Stimulated activated CD4-positive, alpha-beta T cell treated with anti-CD3 and anti-CD28 coated beads, Interleukin-12 subunit alpha, Interleukin-12 subunit beta, amount 100 ng/mL, for 48 hours (primary cell): ENCODE measurements around the gene TCL1B.

ENCODE experiments used
- DNase-seq, 3 donors: peaks; one replicate each; pipeline ENCODE4 v3.0.0-alpha.2; 2020; ENCODE audit warnings: low read depth in 2 of 3, low spot score in 1 of 3

Gene TCL1B

GRCh38 chr14:95666450-95666849, 19.8 kb upstream of the TCL1B start:
- DNase-seq: no peak

DNA sequence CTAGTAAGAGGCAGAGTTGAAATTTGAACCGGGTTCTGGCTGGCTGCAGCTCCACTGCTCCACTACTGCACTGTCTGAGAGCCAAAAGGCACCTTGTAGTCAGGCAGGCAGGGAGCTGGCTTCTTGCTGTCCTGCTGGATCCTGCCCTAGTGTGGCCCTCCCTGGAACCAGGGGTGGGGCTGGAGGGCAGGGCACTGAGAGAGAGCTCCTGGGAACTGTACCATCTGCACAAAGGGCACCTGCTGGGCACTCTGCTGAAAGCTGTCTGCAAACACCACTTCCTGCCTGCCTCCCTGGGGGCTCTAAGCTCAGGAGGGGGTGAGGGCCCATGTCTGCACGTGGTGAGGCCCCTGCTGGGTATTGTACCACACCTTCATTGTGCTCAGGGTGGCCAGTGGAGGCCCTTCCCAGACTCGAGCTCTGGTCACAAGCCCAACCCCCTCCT, 19.0 kb upstream of the TCL1B start:
- no peak for DNase-seq

DNA sequence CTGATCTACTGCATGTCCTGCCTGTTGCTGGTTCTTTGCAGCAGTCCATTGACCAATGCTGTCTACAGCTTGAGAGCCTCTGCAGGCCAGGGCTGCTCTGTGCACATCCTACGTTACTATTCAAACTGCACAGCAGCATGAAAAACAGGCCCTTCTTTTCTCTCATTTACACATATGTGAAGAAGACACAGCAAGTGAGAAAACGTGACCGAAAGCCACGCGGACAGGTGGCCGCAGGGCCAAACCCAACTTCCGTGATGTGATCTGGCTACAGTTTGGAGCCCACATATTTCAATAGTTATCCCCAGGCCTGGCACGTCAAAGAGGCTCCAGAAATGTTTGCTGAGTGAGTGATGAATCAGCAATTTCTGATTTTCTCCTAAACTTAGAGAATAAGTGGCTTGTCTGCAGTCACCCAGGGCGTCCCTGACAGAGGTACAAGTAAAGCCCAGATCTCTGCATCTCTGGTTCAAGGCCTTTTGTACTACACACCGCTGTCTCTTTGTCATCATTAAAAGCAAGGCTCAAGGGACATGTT, 17.9 kb upstream of the TCL1B start:
- DNase-seq: no peak

DNA sequence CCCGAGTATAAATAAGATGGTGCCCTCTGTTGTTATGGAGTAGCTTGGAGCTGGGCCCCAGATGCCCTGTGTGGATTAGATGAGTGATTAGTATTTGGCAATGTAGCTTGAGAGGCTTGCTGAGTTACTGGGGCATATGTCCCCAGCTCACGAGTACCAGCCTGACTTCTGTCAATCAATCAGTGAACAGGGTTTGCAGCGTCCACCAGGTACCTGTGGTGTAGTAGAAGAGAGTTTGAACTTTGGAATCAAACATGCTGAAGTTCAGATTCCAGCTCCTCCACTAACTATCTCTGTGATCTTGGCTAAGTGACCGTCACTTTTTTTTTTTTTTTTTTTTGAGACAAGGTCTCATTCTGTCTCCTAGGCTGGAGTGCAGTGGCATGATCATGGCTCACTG, 11.6 kb upstream of the TCL1B start:
- no peak for DNase-seq

DNA sequence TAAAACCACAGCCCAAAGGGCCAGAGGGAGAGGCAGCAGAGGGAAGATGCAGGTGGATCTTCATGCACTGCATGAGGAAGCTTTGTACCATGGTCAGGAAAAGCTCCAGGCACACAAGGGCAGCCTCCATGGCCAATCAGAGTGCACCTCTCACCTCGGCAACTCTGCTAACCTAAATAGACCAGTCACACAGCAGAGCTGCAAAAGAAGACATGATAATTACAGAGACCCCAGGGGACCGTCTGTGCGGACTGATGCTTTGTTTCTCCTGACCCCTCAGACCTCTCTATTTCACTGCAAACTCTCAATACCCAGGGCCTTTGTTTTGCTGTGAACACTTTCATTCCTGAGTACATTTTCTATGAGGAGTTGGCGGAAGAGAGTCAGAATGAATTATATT, 10.7 kb upstream of the TCL1B start:
- DNase-seq: no peak

GRCh38 chr14:95677179-95677835, 8.9 kb upstream of the TCL1B start:
- DNase-seq: no peak

GRCh38 chr14:95679148-95679815, 6.9 kb upstream of the TCL1B start:
- DNase-seq: no peak

DNA sequence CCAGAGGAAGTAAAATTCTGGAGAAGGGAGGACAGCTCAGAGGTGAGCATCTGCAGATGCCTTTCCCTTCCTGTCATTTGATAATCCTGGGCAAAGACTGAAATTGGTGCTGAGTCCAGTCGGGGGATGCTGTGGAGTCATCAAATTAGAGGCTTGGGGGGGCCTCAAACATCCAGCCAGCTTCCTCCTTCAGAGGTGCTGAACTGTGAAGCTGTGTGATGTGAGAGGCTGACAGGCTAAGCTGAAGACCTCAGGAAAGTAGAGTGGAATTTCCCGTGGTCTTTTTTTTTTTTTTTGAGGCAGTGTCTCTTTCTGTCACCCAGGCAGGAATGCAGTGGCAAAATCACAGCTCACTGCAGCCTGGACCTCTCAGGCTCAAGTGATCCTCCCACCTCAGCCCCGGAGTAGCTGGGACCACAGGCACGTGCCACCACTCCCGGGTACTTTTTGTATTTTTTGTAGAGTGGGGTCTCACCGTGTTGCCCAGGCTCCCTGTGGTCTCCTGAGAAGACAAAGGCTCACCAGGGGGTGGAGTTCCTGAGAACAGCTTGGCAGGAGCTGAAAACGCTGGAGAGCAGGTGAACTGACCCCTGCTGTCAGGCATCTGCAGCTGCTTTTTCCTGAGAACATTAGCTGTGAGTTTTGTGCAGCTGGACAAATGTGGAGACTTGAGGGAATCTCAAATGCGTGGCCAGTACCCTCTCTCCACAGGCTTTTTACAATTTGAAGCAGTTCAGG, 6.1 kb upstream of the TCL1B start:
- DNase-seq: no peak

DNA sequence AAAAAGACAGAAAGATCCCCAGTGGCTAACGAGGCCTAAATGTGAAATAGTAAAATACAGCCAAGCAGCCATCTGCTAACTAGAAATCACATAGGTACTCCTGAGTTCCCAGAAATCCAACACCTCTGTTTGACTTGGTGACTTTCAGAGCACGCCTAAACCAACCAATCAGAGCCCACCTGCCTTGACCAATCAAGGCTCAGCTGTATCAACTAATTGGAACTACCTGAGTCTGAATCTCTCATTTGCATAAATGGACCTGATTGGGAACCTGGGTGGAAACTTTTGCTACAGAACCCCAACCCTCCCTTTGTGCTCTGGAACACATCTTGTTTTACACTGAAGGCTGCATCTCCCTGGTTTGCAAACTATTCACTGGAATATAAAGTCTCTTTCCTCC, 5.1 kb upstream of the TCL1B start:
- DNase-seq: no peak

- DNase-seq: no peak
Measured at GRCh38 chr14:95683793-95684192, 2.4 kb upstream of the TCL1B start.

- DNase-seq: no peak
Measured at GRCh38 chr14:95686935-95687334, 709 bp downstream of the TCL1B start.

GRCh38 chr14:95689441-95689840, 3.2 kb downstream of the TCL1B start:
- no peak for DNase-seq

DNA sequence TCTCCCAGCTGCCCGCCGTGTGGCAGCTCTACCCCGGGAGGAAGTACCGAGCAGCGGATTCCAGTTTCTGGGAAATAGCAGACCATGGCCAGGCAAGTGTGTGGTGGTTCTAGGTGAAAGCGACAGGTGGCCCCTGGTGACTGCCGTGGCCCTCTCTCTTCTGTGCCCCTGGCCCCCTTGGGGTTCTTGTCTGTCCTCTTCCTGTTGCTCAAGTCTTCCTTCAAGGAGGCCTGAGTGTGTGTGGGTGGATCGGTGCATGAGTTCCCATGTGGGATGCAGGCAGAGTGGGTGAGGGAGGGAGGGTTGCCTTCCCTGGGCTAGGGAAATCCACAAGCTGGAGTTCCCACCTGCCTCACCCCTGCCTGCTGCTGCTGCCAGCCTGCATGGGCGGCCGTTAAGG, 4.6 kb downstream of the TCL1B start:
- DNase-seq: no peak

GRCh38 chr14:95691591-95691990, 5.4 kb downstream of the TCL1B start:
- no peak for DNase-seq

DNA sequence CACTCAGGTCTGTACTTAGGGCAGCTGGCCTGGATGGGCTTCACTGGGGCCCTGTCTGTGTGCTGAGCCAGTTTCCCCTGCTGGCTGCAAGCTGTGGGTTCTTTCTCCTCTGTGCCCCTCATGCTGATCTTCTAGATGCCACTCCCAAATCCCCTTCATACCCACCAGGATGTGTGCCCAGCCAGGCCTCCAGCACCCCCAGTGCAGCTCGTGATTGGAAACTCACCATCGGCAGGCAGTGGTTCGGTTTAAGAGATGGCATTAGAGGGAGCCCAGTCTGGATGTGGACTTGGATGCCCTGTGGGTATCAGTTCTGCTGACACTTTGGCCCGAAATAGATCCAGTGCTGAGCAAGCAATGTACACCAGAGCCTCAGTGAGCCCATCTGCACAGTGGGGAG, 5.9 kb downstream of the TCL1B start:
- no peak for DNase-seq

DNA sequence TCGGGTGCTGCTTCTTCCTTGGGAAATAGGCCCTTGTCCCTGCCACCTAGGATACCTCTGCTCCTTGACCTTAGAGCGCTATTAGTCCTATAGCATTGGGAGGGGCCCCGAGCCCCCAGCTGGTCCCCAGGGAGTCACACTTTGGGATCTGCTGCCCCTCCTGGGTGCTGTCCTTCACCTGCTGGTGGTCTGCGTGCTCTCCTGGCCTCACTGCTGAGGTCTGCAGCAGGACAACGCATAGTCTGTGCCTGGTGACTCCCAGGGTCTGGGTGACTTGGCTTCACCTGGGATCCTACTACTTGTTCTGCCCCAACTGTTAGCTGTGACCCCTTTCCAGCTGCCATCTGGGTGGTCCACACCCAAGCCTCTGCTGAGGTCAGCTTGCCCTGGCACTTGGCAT, 8.8 kb downstream of the TCL1B start:
- no peak for DNase-seq

- DNase-seq: no peak
Measured at GRCh38 chr14:95695913-95696312, 9.7 kb downstream of the TCL1B start.

- DNase-seq: no peak
Measured at GRCh38 chr14:95696741-95697140, 10.5 kb downstream of the TCL1B start.

GRCh38 chr14:95697764-95698163, 11.5 kb downstream of the TCL1B start:
- DNase-seq: no peak

- no peak for DNase-seq
Measured at GRCh38 chr14:95698287-95698686, 12.1 kb downstream of the TCL1B start.

- no peak for DNase-seq
Measured at GRCh38 chr14:95699412-95699811, 13.2 kb downstream of the TCL1B start.
